HG03066 (cell line): ENCODE results near the gene LTB4R.
A peak's percentile ranks its signal among the peaks of the same experiment; 100 is the strongest.

Experiments used
- ATAC-seq: cut with Tn5 transposase; IDR thresholded peaks from one replicate; pipeline ENCODE4 v1.9.1; 2021; ENCODE audit warnings: low read depth; ENCODE audit not compliant: unreplicated experiment

Gene LTB4R

DNA sequence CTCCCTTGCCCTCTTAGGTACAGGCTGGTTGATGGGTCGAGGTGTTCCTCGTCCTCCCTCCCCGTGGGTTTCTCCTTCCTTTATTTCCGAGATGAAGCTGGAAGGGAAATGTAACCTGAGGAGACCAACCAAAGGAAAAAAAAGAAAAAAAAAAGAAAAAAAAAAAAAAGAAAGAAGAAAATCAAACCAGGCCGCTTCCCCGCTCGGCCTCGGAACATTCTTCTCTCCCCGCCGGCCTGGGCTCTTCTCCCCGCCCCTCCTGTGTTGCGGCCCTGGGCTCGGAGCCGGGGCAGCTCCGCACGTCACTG lies 55.1 kb downstream of the LTB4R start:
- ATAC-seq: no peak

DNA sequence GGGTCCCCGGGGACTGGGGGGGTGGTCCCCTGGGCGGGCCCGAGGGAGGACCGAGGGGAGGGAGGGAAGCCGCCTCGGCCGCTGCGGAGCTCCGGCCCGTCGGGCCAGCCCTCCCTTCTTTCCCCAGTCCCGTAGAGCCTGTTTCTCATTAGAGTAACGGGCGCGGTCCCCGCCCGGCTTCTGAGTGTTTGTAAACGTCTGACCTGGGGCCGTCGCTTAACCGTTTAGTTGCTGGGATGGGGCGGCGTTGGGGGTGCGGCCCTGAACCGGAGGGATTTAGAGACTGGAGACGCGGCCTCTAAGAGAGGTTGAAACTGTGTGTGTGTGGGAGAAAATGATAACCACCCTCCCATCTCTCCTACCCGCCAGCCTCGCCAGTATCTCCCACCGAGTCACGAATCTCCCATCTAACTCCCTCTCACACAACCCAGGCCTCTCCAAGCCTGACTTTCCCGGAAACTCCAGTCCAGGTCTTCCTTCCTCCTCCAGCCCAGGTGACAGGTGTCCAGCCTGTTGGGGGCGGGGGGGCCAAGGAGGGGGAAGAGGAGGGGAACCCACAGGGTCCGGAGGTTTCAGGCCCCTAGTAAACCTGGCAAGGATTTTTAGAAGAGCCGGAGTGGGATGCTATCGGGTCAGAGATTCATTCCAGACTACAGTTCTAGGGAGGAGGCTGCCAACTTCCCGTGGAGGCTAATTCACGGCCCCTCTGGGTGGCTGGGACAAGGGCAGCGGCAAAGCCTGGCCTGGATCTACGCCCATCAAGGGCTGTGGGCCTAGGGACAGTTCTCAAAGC lies 55.6 kb downstream of the LTB4R start:
- peak; percentile 46 for ATAC-seq
